GM19035 (cell line): ENCODE measurements around the gene BUD23.

Experiments
- ATAC-seq: cut with Tn5 transposase; IDR thresholded peaks from one replicate; pipeline ENCODE4 v1.9.1; 2021; ENCODE audit not compliant: unreplicated experiment

BUD23 gene

GRCh38 chr7:73740771-73741170 is 57.4 kb downstream of the BUD23 start:
- ATAC-seq: no peak

GRCh38 chr7:73741600-73741999 is 58.2 kb downstream of the BUD23 start:
- ATAC-seq: no peak

- no peak for ATAC-seq
These were observed 58.9 kb downstream of the BUD23 start for GRCh38 chr7:73742338-73742752.

- no peak for ATAC-seq
These were observed 59.6 kb downstream of the BUD23 start for GRCh38 chr7:73742753-73743641.

- ATAC-seq: no peak
These were observed 63.0 kb downstream of the BUD23 start for GRCh38 chr7:73746378-73746777.
